NT2/D1 (cell line): ENCODE results near the gene ZNF574.

Source experiments
- YY1 ChIP-seq: IDR thresholded peaks from 2 replicates; pipeline ENCODE4 v1.6.1; 2011; ENCODE audit not compliant: insufficient read length, insufficient read depth
- ZNF274 ChIP-seq: IDR thresholded peaks from 2 replicates; pipeline ENCODE4 v1.6.1; 2011; ENCODE audit warnings: mild to moderate bottlenecking, low read depth, low read length

- TF ChIP-seq ZNF274 (no peak), YY1 (no peak)
Observed at GRCh38 chr19:42064432-42064831, 11.5 kb upstream of the ZNF574 start.
